ENCODE results near the gene BEND6. TPM values are rescaled to one million over a fixed set of nuclear protein-coding genes. Genes with fewer than 3 reads are reported as not detected.

The BEND6 gene
- total RNA-seq, 4 donors from 2014 or later = 0.98 to 1.8 (median 1.5) TPM; not detected in 1

- no peak for TF ChIP-seq CTCF (IDR thresholded peaks at IDR 0.05; ENCODE audit: low read depth)
Measured at GRCh38 chr6:56995347-56995902, 40.5 kb downstream of the BEND6 start.

GRCh38 chr6:56996401-56996800, 41.5 kb downstream of the BEND6 start:
- no peak for TF ChIP-seq CTCF (IDR thresholded peaks at IDR 0.05; ENCODE audit: low read depth)

GRCh38 chr6:56999049-56999448, 44.1 kb downstream of the BEND6 start:
- no peak for TF ChIP-seq CTCF (IDR thresholded peaks at IDR 0.05; ENCODE audit: low read depth)

GRCh38 chr6:57002197-57002596, 47.3 kb downstream of the BEND6 start:
- TF ChIP-seq CTCF (IDR thresholded peaks at IDR 0.05; ENCODE audit: low read depth) = no peak

GRCh38 chr6:57004292-57004691, 49.4 kb downstream of the BEND6 start:
- TF ChIP-seq CTCF (IDR thresholded peaks at IDR 0.05; ENCODE audit: low read depth) = no peak

- TF ChIP-seq CTCF (IDR thresholded peaks at IDR 0.05; ENCODE audit: low read depth) = no peak
Measured at GRCh38 chr6:57006101-57006500, 51.2 kb downstream of the BEND6 start.

GRCh38 chr6:57013521-57013926, 58.6 kb downstream of the BEND6 start:
- TF ChIP-seq CTCF (IDR thresholded peaks at IDR 0.05; ENCODE audit: low read depth) = no peak

Measured in subcutaneous adipose tissue (tissue), 4 donors.